HepG2 (cell line): Measurements from ENCODE around the gene CRYM. TPM values are rescaled to one million over a fixed set of nuclear protein-coding genes. Genes with fewer than 3 reads are reported as not detected.

ENCODE experiments used
- CBX2 ChIP-seq, 2 experiments: fragments of 200-600 bp in 1 of 2; sonication (generic); formaldehyde crosslinking in 1 of 2; IDR thresholded peaks; 2 replicates each; pipeline versions ENCODE4 v1.7.0 to v1.8.1; 2018 to 2022; ENCODE audit warnings: low read depth in 2 of 2, low read length in 1 of 2, mild to moderate bottlenecking in 1 of 2, missing genetic modification reagents in 1 of 2
- FOXA1 ChIP-seq, 2 experiments: fragments of 450-650 bp in 1 of 2; sonication (generic) in 1 of 2; formaldehyde crosslinking in 1 of 2; IDR thresholded peaks; 2 replicates each; pipeline versions ENCODE4 v1.4.0 to v1.6.1; 2016 to 2020; ENCODE audit warnings: missing genetic modification reagents in 1 of 2
- GLI4 ChIP-seq: sonication (generic); formaldehyde crosslinking; IDR thresholded peaks from 2 replicates; pipeline ENCODE4 v1.5.1; 2020; ENCODE audit warnings: missing genetic modification reagents, mild to moderate bottlenecking, moderate library complexity, borderline replicate concordance
- HDAC6 ChIP-seq: fragments of 200-600 bp; sonication (generic); IDR thresholded peaks from 2 replicates; pipeline ENCODE4 v1.7.0; 2017; ENCODE audit warnings: mild to moderate bottlenecking, antibody characterized with exemption, low read length, low read depth
- HNRNPL ChIP-seq: fragments of 200-400 bp; formaldehyde crosslinking; IDR thresholded peaks from 2 replicates; pipeline ENCODE4 v1.6.1; 2017; ENCODE audit warnings: mild to moderate bottlenecking, low read depth, low read length
- KDM5B ChIP-seq: sonication (generic); formaldehyde crosslinking; IDR thresholded peaks from 2 replicates; pipeline ENCODE4 v1.4.0; 2020; ENCODE audit warnings: missing genetic modification reagents, mild to moderate bottlenecking, borderline replicate concordance
- KLF12 ChIP-seq: sonication (generic); formaldehyde crosslinking; IDR thresholded peaks from 2 replicates; pipeline ENCODE4 v1.4.0; 2020; ENCODE audit warnings: missing genetic modification reagents, borderline replicate concordance
- MXD3 ChIP-seq: IDR thresholded peaks from 2 replicates; pipeline ENCODE4 v1.6.1; 2016; ENCODE audit warnings: mild to moderate bottlenecking, missing biosample characterization, missing genetic modification reagents
- NFATC3 ChIP-seq: sonication (generic); formaldehyde crosslinking; IDR thresholded peaks from 2 replicates; pipeline ENCODE4 v1.5.1; 2020; ENCODE audit warnings: mild to moderate bottlenecking, missing genetic modification reagents
- POLR2AphosphoS5 ChIP-seq: IDR thresholded peaks from 2 replicates; pipeline ENCODE4 v1.6.1; 2012; ENCODE audit warnings: low read depth, low read length
- RFX1 ChIP-seq: fragments of 450-650 bp; IDR thresholded peaks from 2 replicates; pipeline ENCODE4 v1.6.1; 2017
- SOX5 ChIP-seq: IDR thresholded peaks from 2 replicates; pipeline ENCODE4 v1.6.1; 2016; ENCODE audit warnings: borderline replicate concordance
- ZEB1 ChIP-seq: IDR thresholded peaks from 2 replicates; pipeline ENCODE4 v1.6.1; 2012; ENCODE audit warnings: mild to moderate bottlenecking, low read depth, inconsistent platforms; ENCODE audit not compliant: insufficient replicate concordance
- ZFP36L2 ChIP-seq: sonication (generic); formaldehyde crosslinking; IDR thresholded peaks from 2 replicates; pipeline ENCODE4 v1.4.0; 2020; ENCODE audit warnings: missing genetic modification reagents
- ZFP82 ChIP-seq: sonication (generic); formaldehyde crosslinking; IDR thresholded peaks from 2 replicates; pipeline ENCODE4 v1.5.1; 2020; ENCODE audit warnings: mild to moderate bottlenecking, missing genetic modification reagents, borderline replicate concordance
- ZNF121 ChIP-seq: sonication (generic); formaldehyde crosslinking; IDR thresholded peaks from 2 replicates; pipeline ENCODE4 v1.5.0; 2020; ENCODE audit warnings: mild to moderate bottlenecking, missing genetic modification reagents
- ZNF30 ChIP-seq: sonication (generic); formaldehyde crosslinking; IDR thresholded peaks from 2 replicates; pipeline ENCODE4 v1.5.0; 2020; ENCODE audit warnings: mild to moderate bottlenecking, missing genetic modification reagents
- ZNF496 ChIP-seq: sonication (generic); formaldehyde crosslinking; IDR thresholded peaks from 2 replicates; pipeline ENCODE4 v1.8.1; 2023; ENCODE audit warnings: mild to moderate bottlenecking, moderate library complexity, missing genetic modification reagents; ENCODE audit not compliant: insufficient replicate concordance
- ZNF619 ChIP-seq: sonication (generic); formaldehyde crosslinking; IDR thresholded peaks from 2 replicates; pipeline ENCODE4 v1.4.0; 2020; ENCODE audit warnings: mild to moderate bottlenecking, missing genetic modification reagents
- polyA plus RNA-seq, 8 experiments: library from polyadenylated mRNA; depleted of rRNA in 3 of 8; stranded (reverse) in 7 of 8; unstranded in 1 of 8; fragments of >200 nt; fragmentation: Illumina TruSeq in 4 of 8; extraction: Trizol in 4 of 8; gene quantifications; 2 replicates each; pipeline versions ENCODE4 v1.2.1 to v1.2.3, GENCODE V29; 2011 to 2016; ENCODE audit warnings: low read depth in 4 of 8, missing spikeins in 1 of 8, mixed read lengths in 1 of 8; ENCODE audit not compliant: insufficient read depth in 1 of 8
- total RNA-seq, 5 experiments: library from RNA; depleted of rRNA; stranded (reverse); fragments of >200 nt; fragmentation: Illumina TruSeq; extraction: Trizol; gene quantifications; 2 replicates each; pipeline ENCODE4 v1.2.3, GENCODE V29; 2016; ENCODE audit warnings: low read depth in 1 of 5
- TF ChIP-seq, protein P1 (sequence below): sonication (generic); formaldehyde crosslinking; IDR thresholded peaks from 2 replicates; pipeline ENCODE4 v1.8.1; 2022; ENCODE audit warnings: low read depth, mild to moderate bottlenecking, missing genetic modification reagents
- TF ChIP-seq, protein P2 (sequence below): sonication (generic); formaldehyde crosslinking; IDR thresholded peaks from 2 replicates; pipeline ENCODE4 v1.9.0; 2021; ENCODE audit warnings: missing genetic modification reagents, borderline replicate concordance
- TF ChIP-seq, protein P3 (sequence below): sonication (generic); IDR thresholded peaks from 2 replicates; pipeline ENCODE4 v1.6.1; 2016; ENCODE audit warnings: low read depth, borderline replicate concordance

Gene CRYM
- total and polyA plus RNA-seq, 2 of the 13 experiments (the other 11 are each of a cell fraction or from before 2014, with no cell fraction given), result 1.9 to 2.2 TPM

GRCh38 chr16:21300309-21301167 is 22.4 kb upstream of the CRYM start (continued):
- TF ChIP-seq, protein P1, sequence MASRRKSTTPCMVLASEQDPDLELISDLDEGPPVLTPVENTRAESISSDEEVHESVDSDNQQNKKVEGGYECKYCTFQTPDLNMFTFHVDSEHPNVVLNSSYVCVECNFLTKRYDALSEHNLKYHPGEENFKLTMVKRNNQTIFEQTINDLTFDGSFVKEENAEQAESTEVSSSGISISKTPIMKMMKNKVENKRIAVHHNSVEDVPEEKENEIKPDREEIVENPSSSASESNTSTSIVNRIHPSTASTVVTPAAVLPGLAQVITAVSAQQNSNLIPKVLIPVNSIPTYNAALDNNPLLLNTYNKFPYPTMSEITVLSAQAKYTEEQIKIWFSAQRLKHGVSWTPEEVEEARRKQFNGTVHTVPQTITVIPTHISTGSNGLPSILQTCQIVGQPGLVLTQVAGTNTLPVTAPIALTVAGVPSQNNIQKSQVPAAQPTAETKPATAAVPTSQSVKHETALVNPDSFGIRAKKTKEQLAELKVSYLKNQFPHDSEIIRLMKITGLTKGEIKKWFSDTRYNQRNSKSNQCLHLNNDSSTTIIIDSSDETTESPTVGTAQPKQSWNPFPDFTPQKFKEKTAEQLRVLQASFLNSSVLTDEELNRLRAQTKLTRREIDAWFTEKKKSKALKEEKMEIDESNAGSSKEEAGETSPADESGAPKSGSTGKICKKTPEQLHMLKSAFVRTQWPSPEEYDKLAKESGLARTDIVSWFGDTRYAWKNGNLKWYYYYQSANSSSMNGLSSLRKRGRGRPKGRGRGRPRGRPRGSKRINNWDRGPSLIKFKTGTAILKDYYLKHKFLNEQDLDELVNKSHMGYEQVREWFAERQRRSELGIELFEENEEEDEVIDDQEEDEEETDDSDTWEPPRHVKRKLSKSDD, result peak; percentile 75; the same call in 1 of the 2 replicates
- TF ChIP-seq ZNF619 (CRISPR knock-in tag) (peak; percentile 100), SOX5 (CRISPR knock-in tag) (peak; percentile 84; the same call in 1 of the 2 replicates), POLR2AphosphoS5 (peak; percentile 65), ZFP36L2 (CRISPR knock-in tag) (no peak), ZFP82 (no peak), ZNF496 (no peak), HNRNPL (no peak; the same call in 1 of the 2 replicates), HDAC6 (no peak), ZEB1 (peak; percentile 33), KLF12 (CRISPR knock-in tag) (peak; percentile 75; the same call in 1 of the 2 replicates), NFATC3 (CRISPR knock-in tag) (peak; percentile 70; the same call in 1 of the 2 replicates), KDM5B (CRISPR knock-in tag) (no peak; the same call in 1 of the 2 replicates), FOXA1 (IDR thresholded peaks at IDR 0.05) (no peak), FOXA1 (CRISPR knock-in tag; IDR thresholded peaks at IDR 0.05) (0 out of 2 replicates have a peak, but pooled peaks have one; percentile 24), MXD3 (CRISPR knock-in tag) (peak; percentile 80), CBX2 (IDR thresholded peaks at IDR 0.05; ENCODE audit: low read depth, low read length) (no peak), CBX2 (CRISPR knock-in tag; IDR thresholded peaks at IDR 0.05; ENCODE audit: low read depth) (no peak), GLI4 (CRISPR knock-in tag) (peak; percentile 66; the same call in 1 of the 2 replicates), RFX1 (no peak), ZNF30 (peak; percentile 86; the same call in 1 of the 2 replicates), ZNF121 (peak; percentile 81)
- TF ChIP-seq, protein P2, sequence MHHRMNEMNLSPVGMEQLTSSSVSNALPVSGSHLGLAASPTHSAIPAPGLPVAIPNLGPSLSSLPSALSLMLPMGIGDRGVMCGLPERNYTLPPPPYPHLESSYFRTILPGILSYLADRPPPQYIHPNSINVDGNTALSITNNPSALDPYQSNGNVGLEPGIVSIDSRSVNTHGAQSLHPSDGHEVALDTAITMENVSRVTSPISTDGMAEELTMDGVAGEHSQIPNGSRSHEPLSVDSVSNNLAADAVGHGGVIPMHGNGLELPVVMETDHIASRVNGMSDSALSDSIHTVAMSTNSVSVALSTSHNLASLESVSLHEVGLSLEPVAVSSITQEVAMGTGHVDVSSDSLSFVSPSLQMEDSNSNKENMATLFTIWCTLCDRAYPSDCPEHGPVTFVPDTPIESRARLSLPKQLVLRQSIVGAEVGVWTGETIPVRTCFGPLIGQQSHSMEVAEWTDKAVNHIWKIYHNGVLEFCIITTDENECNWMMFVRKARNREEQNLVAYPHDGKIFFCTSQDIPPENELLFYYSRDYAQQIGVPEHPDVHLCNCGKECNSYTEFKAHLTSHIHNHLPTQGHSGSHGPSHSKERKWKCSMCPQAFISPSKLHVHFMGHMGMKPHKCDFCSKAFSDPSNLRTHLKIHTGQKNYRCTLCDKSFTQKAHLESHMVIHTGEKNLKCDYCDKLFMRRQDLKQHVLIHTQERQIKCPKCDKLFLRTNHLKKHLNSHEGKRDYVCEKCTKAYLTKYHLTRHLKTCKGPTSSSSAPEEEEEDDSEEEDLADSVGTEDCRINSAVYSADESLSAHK (CRISPR knock-in tag), result no peak
- TF ChIP-seq, protein P3, sequence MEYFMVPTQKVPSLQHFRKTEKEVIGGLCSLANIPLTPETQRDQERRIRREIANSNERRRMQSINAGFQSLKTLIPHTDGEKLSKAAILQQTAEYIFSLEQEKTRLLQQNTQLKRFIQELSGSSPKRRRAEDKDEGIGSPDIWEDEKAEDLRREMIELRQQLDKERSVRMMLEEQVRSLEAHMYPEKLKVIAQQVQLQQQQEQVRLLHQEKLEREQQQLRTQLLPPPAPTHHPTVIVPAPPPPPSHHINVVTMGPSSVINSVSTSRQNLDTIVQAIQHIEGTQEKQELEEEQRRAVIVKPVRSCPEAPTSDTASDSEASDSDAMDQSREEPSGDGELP, result peak; percentile 29; the same call in 1 of the 2 replicates
